Transverse colon (tissue), 4 donors: ENCODE results near the gene PDE8A. TPM values are rescaled to one million over a fixed set of nuclear protein-coding genes. Genes with fewer than 3 reads are reported as not detected.
"Not testable (repeated sequence)": the region's sequence is repeated elsewhere in the genome, so short reads cannot be mapped to it uniquely, and the experiment has no call there.

Experiments used
- DNase-seq: peaks from one replicate; pipeline ENCODE4 v3.0.0-alpha.2; 2019
- H3K27ac ChIP-seq, 4 donors: fragments of 200-600 bp; sonication (generic); 2 replicates each; pipeline ENCODE4 v1.5.1; 2016 to 2018; ENCODE audit warnings: inconsistent platforms in 4 of 4
- H3K27me3 ChIP-seq: fragments of 200-600 bp; sonication (generic); 2 replicates; pipeline ENCODE4 v1.5.1; 2017; ENCODE audit warnings: inconsistent platforms
- H3K36me3 ChIP-seq, 4 donors: fragments of 200-600 bp; sonication (generic); 2 replicates each; pipeline ENCODE4 v1.5.1; 2017 to 2019; ENCODE audit warnings: inconsistent platforms in 4 of 4
- H3K4me1 ChIP-seq, 4 donors: fragments of 200-600 bp; sonication (generic); 2 replicates each; pipeline ENCODE4 v1.5.1; 2017 to 2020; ENCODE audit warnings: inconsistent platforms in 4 of 4
- H3K4me3 ChIP-seq, 4 donors: fragments of 200-600 bp; sonication (generic); 1 replicate in 1 of 4; 2 replicates in 3 of 4; pipeline versions ENCODE4 v1.5.1 to v1.6.1; 2017 to 2019; ENCODE audit warnings: inconsistent platforms in 4 of 4
- H3K9me3 ChIP-seq, 2 donors: fragments of 200-600 bp; sonication (generic); 2 replicates each; pipeline ENCODE4 v1.5.1; 2017 to 2019; ENCODE audit warnings: inconsistent platforms in 2 of 2
- CTCF ChIP-seq, 5 experiments: fragments of 200-600 bp in 3 of 5; fragments of 450-650 bp in 2 of 5; sonication (generic) in 3 of 5; IDR thresholded peaks; 1 replicate in 2 of 5; 2 replicates in 3 of 5; pipeline ENCODE4 v1.5.1; 2016 to 2017; ENCODE audit warnings: antibody characterized with exemption in 5 of 5, inconsistent platforms in 3 of 5, mild to moderate bottlenecking in 2 of 5, moderate library complexity in 1 of 5
- EP300 ChIP-seq: sonication (generic); formaldehyde crosslinking; IDR thresholded peaks from one replicate; pipeline ENCODE4 v1.6.1; 2017; ENCODE audit warnings: antibody characterized with exemption, low read depth
- POLR2A ChIP-seq: fragments of 450-650 bp; IDR thresholded peaks from one replicate; pipeline ENCODE4 v1.6.1; 2016; ENCODE audit warnings: antibody characterized with exemption, mild to moderate bottlenecking, moderate library complexity
- POLR2AphosphoS5 ChIP-seq, 3 donors: sonication (generic); formaldehyde crosslinking; IDR thresholded peaks; one replicate each; pipeline ENCODE4 v1.6.1; 2016; ENCODE audit warnings: antibody characterized with exemption in 3 of 3
- WGBS, 2 donors: methylation state at CpG; one replicate each; pipeline ENCODE4 v1.1.5; 2018; ENCODE audit warnings: low coverage in 1 of 2; 5-methylcytosine and 5-hydroxymethylcytosine counted together
- in situ Hi-C, 4 donors: fragments of 200-750 bp; cut with MboI; loops; one replicate each; pipeline versions ENCODE4 v1.15.0 to v1.15.1; 2017; ENCODE audit warnings: low sequenced_read_pairs in 3 of 4, low pct_ligation_motif_present in 1 of 4, low pct_unique_long_range_greater_than_20kb in 1 of 4
- intact Hi-C: fragments of 100-400 bp; cut with DNase I; formaldehyde crosslinking; loops from one replicate; pipeline ENCODE4 v1.15.1; 2023; ENCODE audit warnings: low total_unique reads
- total RNA-seq, 4 donors: library from RNA; depleted of rRNA; stranded (reverse); fragments of >200 nt; gene quantifications; one replicate each; pipeline ENCODE4 v1.1.0, GENCODE V29; 2016

PDE8A gene
- total RNA-seq, 4 donors from 2014 or later = 115 to 188 (median 165) TPM

- WGBS, 2 donors = 11 to 35% methylated on average over 2 of the region's 2 CpGs
- no peak overlapping the region for H3K4me3 ChIP-seq
- no peaks in the 10 kb centered on the region for H3K9me3 ChIP-seq
- no peaks in the 10 kb centered on the region for H3K27me3 ChIP-seq
- H3K4me1 ChIP-seq = peaks cover 0 to 74% (median 30%) of the 10 kb centered on the region in 4 donors
- DNase-seq = no peak
- intact Hi-C loops (no loop called here), in situ Hi-C loops (no loop called here)
- no peaks in the 10 kb centered on the region for H3K36me3 ChIP-seq
- no peak for TF ChIP-seq POLR2AphosphoS5 (IDR thresholded peaks at IDR 0.05)
- no peak for TF ChIP-seq CTCF (IDR thresholded peaks at IDR 0.05)
- no peak for TF ChIP-seq POLR2A
- H3K27ac ChIP-seq = peak overlapping the region in 1 of 4 donors; percentile 24
Observed at GRCh38 chr15:84985158-84985557, 3.5 kb downstream of the PDE8A start.

GRCh38 chr15:84987351-84987750 is 5.7 kb downstream of the PDE8A start:
- in situ Hi-C loops, H3K27ac ChIP-seq, H3K9me3 ChIP-seq, DNase-seq, intact Hi-C loops, H3K36me3 ChIP-seq, H3K4me3 ChIP-seq, H3K27me3 ChIP-seq: not testable (repeated sequence)
- 86 to 93% methylated on average over 1 to 9 of the region's 9 CpGs for WGBS, 2 donors
- peaks cover 2 to 96% (median 35%) of the 10 kb centered on the region in 4 donors for H3K4me1 ChIP-seq

GRCh38 chr15:84987949-84988624 is 6.4 kb downstream of the PDE8A start:
- in situ Hi-C loops = no loop called here
- no peak for DNase-seq
- Histone ChIP-seq H3K9me3 (no peaks in the 10 kb centered on the region), H3K36me3 (no peaks in the 10 kb centered on the region), H3K4me1 (peaks cover 4 to 99% (median 40%) of the 10 kb centered on the region in 4 donors), H3K4me3 (no peak overlapping the region), H3K27ac (no peak overlapping the region), H3K27me3 (no peaks in the 10 kb centered on the region)
- TF ChIP-seq CTCF (IDR thresholded peaks at IDR 0.05) = no peak
- 66 to 90% methylated on average over 3 of the region's 3 CpGs for WGBS, 2 donors
- intact Hi-C loops = no loop called here

GRCh38 chr15:84988909-84989644 is 7.4 kb downstream of the PDE8A start:
- 82% methylated on average over 2 of the region's 2 CpGs; no CpG with 5 or more reads in 1 of the 2 donors for WGBS, 2 donors
- Histone ChIP-seq H3K27ac (no peak overlapping the region), H3K4me3 (no peak overlapping the region), H3K4me1 (peaks cover 4 to 98% (median 32%) of the 10 kb centered on the region in 4 donors), H3K27me3 (no peaks in the 10 kb centered on the region), H3K36me3 (no peaks in the 10 kb centered on the region), H3K9me3 (no peaks in the 10 kb centered on the region)
- intact Hi-C loops = no loop called here
- TF ChIP-seq CTCF (IDR thresholded peaks at IDR 0.05) (no peak), POLR2AphosphoS5 (IDR thresholded peaks at IDR 0.05) (no peak), EP300 (no peak), POLR2A (no peak)
- in situ Hi-C loops = no loop called here
- DNase-seq = no peak
